Testis (tissue), 2 donors: ENCODE measurements around the gene SHISA6.
"Not testable (repeated sequence)": the region's sequence is repeated elsewhere in the genome, so short reads cannot be mapped to it uniquely, and the experiment has no call there.

Experiments
- CTCF ChIP-seq, 3 experiments: fragments of 450-650 bp in 2 of 3; fragments of 200-600 bp in 1 of 3; sonication (generic) in 1 of 3; IDR thresholded peaks; one replicate each; pipeline ENCODE4 v1.5.1; 2016 to 2019; ENCODE audit warnings: antibody characterized with exemption in 3 of 3, mild to moderate bottlenecking in 2 of 3, moderate library complexity in 1 of 3
- POLR2A ChIP-seq: fragments of 450-650 bp; IDR thresholded peaks from one replicate; pipeline ENCODE4 v1.6.1; 2017; ENCODE audit warnings: antibody characterized with exemption, mild to moderate bottlenecking, moderate library complexity

- TF ChIP-seq CTCF (IDR thresholded peaks at IDR 0.05); POLR2A: not testable (repeated sequence)
These were observed 60.9 kb downstream of the SHISA6 start for GRCh38 chr17:11301874-11302273.
